Measurements from ENCODE around the gene CARD11.
"Not testable (repeated sequence)": the region's sequence is repeated elsewhere in the genome, so short reads cannot be mapped to it uniquely, and the experiment has no call there.

CARD11 gene

GRCh38 chr7:3063016-3063753 is 19.5 kb upstream of the CARD11 start:
- no peak for DNase-seq

GRCh38 chr7:3057066-3057420 is 13.4 kb upstream of the CARD11 start:
- no peak for DNase-seq

- no peak for DNase-seq
These were observed 12.8 kb upstream of the CARD11 start for GRCh38 chr7:3056234-3057065.

GRCh38 chr7:3055626-3056025 is 12.0 kb upstream of the CARD11 start:
- DNase-seq = no peak

- no peak for DNase-seq
These were observed 692 bp downstream of the CARD11 start for GRCh38 chr7:3042861-3043489.

- DNase-seq = no peak
These were observed 1.5 kb downstream of the CARD11 start for GRCh38 chr7:3041986-3042675.

GRCh38 chr7:3039787-3040186 is 3.9 kb downstream of the CARD11 start:
- no peak for DNase-seq

GRCh38 chr7:3038011-3038410 is 5.7 kb downstream of the CARD11 start:
- DNase-seq = not testable (repeated sequence)

- no peak for DNase-seq
These were observed 6.4 kb downstream of the CARD11 start for GRCh38 chr7:3037259-3037658.

- no peak for DNase-seq
These were observed 9.0 kb downstream of the CARD11 start for GRCh38 chr7:3034591-3035150.

GRCh38 chr7:3033581-3033980 is 10.1 kb downstream of the CARD11 start:
- no peak for DNase-seq

- no peak for DNase-seq
These were observed 10.5 kb downstream of the CARD11 start for GRCh38 chr7:3033136-3033535.

- no peak for DNase-seq
These were observed 11.4 kb downstream of the CARD11 start for GRCh38 chr7:3032256-3032655.

GRCh38 chr7:3029138-3029537 is 14.5 kb downstream of the CARD11 start:
- DNase-seq = no peak

GRCh38 chr7:3028758-3029093 is 14.9 kb downstream of the CARD11 start:
- DNase-seq = no peak

- no peak for DNase-seq
These were observed 15.5 kb downstream of the CARD11 start for GRCh38 chr7:3028071-3028757.

GRCh38 chr7:3027005-3027845 is 16.4 kb downstream of the CARD11 start:
- DNase-seq = peak in 1 of 2 experiments; percentile 10

- DNase-seq = no peak
These were observed 18.1 kb downstream of the CARD11 start for GRCh38 chr7:3025616-3026015.

GRCh38 chr7:3021825-3022224 is 21.8 kb downstream of the CARD11 start:
- DNase-seq = no peak

GRCh38 chr7:3021224-3021623 is 22.4 kb downstream of the CARD11 start:
- DNase-seq = not testable (repeated sequence)

- DNase-seq = no peak
These were observed 23.3 kb downstream of the CARD11 start for GRCh38 chr7:3020416-3020815.

Data from NCI-H446 (cell line).